ENCODE results near the gene CHPF2. TPM values are rescaled to one million over a fixed set of nuclear protein-coding genes. Genes with fewer than 3 reads are reported as not detected.
A peak's percentile ranks its signal among the peaks of the same experiment; 100 is the strongest.

The CHPF2 gene
- total RNA-seq, 5 donors from 2014 or later (not counting 1 experiment from before 2014, with no cell fraction given) = 34.2 to 66.1 (median 64.1) TPM

- Histone ChIP-seq H3K4me1 (ENCODE audit: control insufficient read depth in 1 of 2, extremely low read depth in 1 of 2, insufficient read depth in 2 of 2, low read length in 2 of 2) (peaks cover 11 to 21% of the 10 kb centered on the region in 2 experiments), H3K36me3 (ENCODE audit: control insufficient read depth in 2 of 2, extremely low read depth in 1 of 2, insufficient read depth in 1 of 2, low read length in 1 of 2) (peaks cover 13 to 62% of the 10 kb centered on the region in 2 donors), H3K27ac (ENCODE audit: low read length) (no peak overlapping the region), H3K9me3 (no peaks in the 10 kb centered on the region), H3K4me3 (ENCODE audit: control insufficient read depth in 1 of 2, extremely low read depth in 1 of 2, low read length in 1 of 2) (no peak overlapping the region), H3K27me3 (replicated peaks in 1 of 2; ENCODE audit: control insufficient read depth in 2 of 2, extremely low read depth in 1 of 2, insufficient read depth in 2 of 2, low read length in 1 of 2) (no peaks in the 10 kb centered on the region)
- H3K36me3 Mint-ChIP-seq = peaks cover 53% of the 10 kb centered on the region
- no peak overlapping the region for H3K27ac Mint-ChIP-seq
- ChIA-PET POLR2A (no interaction called here), CTCF (no interaction called here)
- no peaks in the 10 kb centered on the region for H3K9me3 Mint-ChIP-seq
- peaks cover 39 to 45% (median 44%) of the 10 kb centered on the region in 3 donors for H3K4me1 Mint-ChIP-seq
- 100% methylated on average over 7 of the region's 14 CpGs for WGBS (ENCODE audit: insufficient coverage)
- DNase-seq (no peak), ATAC-seq (replicated peaks in 1 of 4) (no peak)
- H3K4me3 Mint-ChIP-seq = no peak overlapping the region
- H3K27me3 Mint-ChIP-seq = no peaks in the 10 kb centered on the region
Measured at GRCh38 chr7:151223728-151224127, 8.6 kb upstream of the CHPF2 start.

GRCh38 chr7:151225948-151226510, 6.3 kb upstream of the CHPF2 start:
- Mint-ChIP-seq H3K36me3 (peaks cover 38% of the 10 kb centered on the region), H3K4me3 (peak overlapping the region; percentile 94 to 99 (median 97)), H3K4me1 (peaks cover 39 to 45% (median 42%) of the 10 kb centered on the region in 3 donors), H3K27ac (peak overlapping the region in 1 of 2 donors; percentile 96), H3K9me3 (no peaks in the 10 kb centered on the region), H3K27me3 (no peaks in the 10 kb centered on the region)
- Histone ChIP-seq H3K9me3 (no peaks in the 10 kb centered on the region), H3K27ac (ENCODE audit: low read length) (no peak overlapping the region), H3K4me3 (ENCODE audit: control insufficient read depth in 1 of 2, extremely low read depth in 1 of 2, low read length in 1 of 2) (peak overlapping the region; percentile 85 to 87), H3K4me1 (ENCODE audit: control insufficient read depth in 1 of 2, extremely low read depth in 1 of 2, insufficient read depth in 2 of 2, low read length in 2 of 2) (peaks cover 11 to 21% of the 10 kb centered on the region in 2 experiments), H3K36me3 (ENCODE audit: control insufficient read depth in 2 of 2, extremely low read depth in 1 of 2, insufficient read depth in 1 of 2, low read length in 1 of 2) (peaks cover 0 to 40% of the 10 kb centered on the region in 2 donors), H3K27me3 (replicated peaks in 1 of 2; ENCODE audit: control insufficient read depth in 2 of 2, extremely low read depth in 1 of 2, insufficient read depth in 2 of 2, low read length in 1 of 2) (no peaks in the 10 kb centered on the region)
- DNase-seq (no peak), ATAC-seq (replicated peaks in 1 of 4) (no peak)
- 69% methylated on average over 5 of the region's 8 CpGs for WGBS (ENCODE audit: insufficient coverage)
- ChIA-PET POLR2A (interaction anchor here in 1 of 2 donors (1.2 kb wide), 1 partner anchor 9 kb away, joined by 3 read pairs; no protein-coding TSS in a partner anchor), CTCF (interaction anchor here in 1 of 2 donors (1.8 to 3.2 kb wide), 3 partner anchors 11 to 19 kb away, joined by 3 to 51 read pairs (median 11); no protein-coding TSS in a partner anchor)

- peak overlapping the region; percentile 85 to 87 for H3K4me3 ChIP-seq (ENCODE audit: control insufficient read depth in 1 of 2, extremely low read depth in 1 of 2, low read length in 1 of 2)
- H3K27me3 ChIP-seq (replicated peaks in 1 of 2; ENCODE audit: control insufficient read depth in 2 of 2, extremely low read depth in 1 of 2, insufficient read depth in 2 of 2, low read length in 1 of 2) = no peaks in the 10 kb centered on the region
- ATAC-seq (replicated peaks in 1 of 4) (no peak), DNase-seq (no peak)
- 2% methylated on average over 15 of the region's 15 CpGs for WGBS (ENCODE audit: insufficient coverage)
- Mint-ChIP-seq H3K9me3 (no peaks in the 10 kb centered on the region), H3K27ac (peak overlapping the region; percentile 93 to 96), H3K4me3 (peak overlapping the region; percentile 94 to 99 (median 97)), H3K27me3 (no peaks in the 10 kb centered on the region), H3K4me1 (peaks cover 44 to 47% (median 46%) of the 10 kb centered on the region in 3 donors), H3K36me3 (peaks cover 36% of the 10 kb centered on the region)
- H3K9me3 ChIP-seq = no peaks in the 10 kb centered on the region
- peaks cover 0 to 38% of the 10 kb centered on the region in 2 donors for H3K36me3 ChIP-seq (ENCODE audit: control insufficient read depth in 2 of 2, extremely low read depth in 1 of 2, insufficient read depth in 1 of 2, low read length in 1 of 2)
- CTCF ChIA-PET = interaction anchor here (1.2 to 3.2 kb wide), 5 partner anchors 17 to 56 kb away, joined by 3 to 51 read pairs (median 11); no protein-coding TSS in a partner anchor
- POLR2A ChIA-PET = interaction anchor here (0.6 to 1.3 kb wide), 5 partner anchors 9 to 127 kb away, joined by 3 to 5 read pairs (median 4); no protein-coding TSS in a partner anchor
- peaks cover 11 to 22% of the 10 kb centered on the region in 2 experiments for H3K4me1 ChIP-seq (ENCODE audit: control insufficient read depth in 1 of 2, extremely low read depth in 1 of 2, insufficient read depth in 2 of 2, low read length in 2 of 2)
- H3K27ac ChIP-seq (ENCODE audit: low read length) = peak overlapping the region; percentile 35
Measured at GRCh38 chr7:151226560-151226874, 5.8 kb upstream of the CHPF2 start.

GRCh38 chr7:151226875-151227782, 5.2 kb upstream of the CHPF2 start, which contains the start of gene ABCF2:
Gene ABCF2 (minus strand): TSS chr7:151227205. CDS start chr7:151226458, 747 bp downstream.
- ChIA-PET POLR2A (interaction anchor here (0.6 to 1.3 kb wide), 9 partner anchors 12 to 1642 kb away, joined by 3 to 6 read pairs (median 3); no protein-coding TSS in a partner anchor), CTCF (interaction anchor here (0.6 to 3.2 kb wide), 9 partner anchors 17 to 1765 kb away, joined by 3 to 51 read pairs (median 3); partner anchors contain the start of gene ABCB8 (in 1 of the 2))
- WGBS (ENCODE audit: insufficient coverage) = 0% methylated on average over 50 of the region's 68 CpGs
- Mint-ChIP-seq H3K9me3 (no peaks in the 10 kb centered on the region), H3K27me3 (no peaks in the 10 kb centered on the region), H3K27ac (peak within 1 kb of the TSS; percentile 93 to 96), H3K36me3 (peaks cover 32% of the 10 kb centered on the region), H3K4me1 (peaks cover 50 to 53% (median 52%) of the 10 kb centered on the region in 3 donors), H3K4me3 (peak within 1 kb of the TSS; percentile 94 to 99 (median 97))
- peak; percentile 99 for ATAC-seq (replicated peaks in 1 of 4)
- H3K27me3 ChIP-seq (replicated peaks in 1 of 2; ENCODE audit: control insufficient read depth in 2 of 2, extremely low read depth in 1 of 2, insufficient read depth in 2 of 2, low read length in 1 of 2) = no peaks in the 10 kb centered on the region
- H3K4me3 ChIP-seq (ENCODE audit: control insufficient read depth in 1 of 2, extremely low read depth in 1 of 2, low read length in 1 of 2) = peak within 1 kb of the TSS; percentile 85 to 87
- peak within 1 kb of the TSS; percentile 66 for H3K27ac ChIP-seq (ENCODE audit: low read length)
- DNase-seq = peak; percentile 95 to 99 (median 97)
- H3K9me3 ChIP-seq = no peaks in the 10 kb centered on the region
- peaks cover 15 to 29% of the 10 kb centered on the region in 2 experiments for H3K4me1 ChIP-seq (ENCODE audit: control insufficient read depth in 1 of 2, extremely low read depth in 1 of 2, insufficient read depth in 2 of 2, low read length in 2 of 2)
- H3K36me3 ChIP-seq (ENCODE audit: control insufficient read depth in 2 of 2, extremely low read depth in 1 of 2, insufficient read depth in 1 of 2, low read length in 1 of 2) = peaks cover 0 to 34% of the 10 kb centered on the region in 2 donors

GRCh38 chr7:151228024-151228866, 4.0 kb upstream of the CHPF2 start:
- H3K9me3 ChIP-seq = no peaks in the 10 kb centered on the region
- H3K4me3 ChIP-seq (ENCODE audit: control insufficient read depth in 1 of 2, extremely low read depth in 1 of 2, low read length in 1 of 2) = peak overlapping the region; percentile 85 to 87
- WGBS (ENCODE audit: insufficient coverage) = 73% methylated on average over 5 of the region's 10 CpGs
- peak overlapping the region; percentile 66 for H3K27ac ChIP-seq (ENCODE audit: low read length)
- H3K4me1 Mint-ChIP-seq = peaks cover 55 to 59% (median 57%) of the 10 kb centered on the region in 3 donors
- no peaks in the 10 kb centered on the region for H3K9me3 Mint-ChIP-seq
- no peaks in the 10 kb centered on the region for H3K27me3 ChIP-seq (replicated peaks in 1 of 2; ENCODE audit: control insufficient read depth in 2 of 2, extremely low read depth in 1 of 2, insufficient read depth in 2 of 2, low read length in 1 of 2)
- peak overlapping the region; percentile 94 to 99 (median 97) for H3K4me3 Mint-ChIP-seq
- H3K27me3 Mint-ChIP-seq = no peaks in the 10 kb centered on the region
- peaks cover 23% of the 10 kb centered on the region for H3K36me3 Mint-ChIP-seq
- CTCF ChIA-PET = interaction anchor here (0.6 to 3.2 kb wide), 4 partner anchors 15 to 1766 kb away, joined by 3 to 51 read pairs (median 8); no protein-coding TSS in a partner anchor
- H3K4me1 ChIP-seq (ENCODE audit: control insufficient read depth in 1 of 2, extremely low read depth in 1 of 2, insufficient read depth in 2 of 2, low read length in 2 of 2) = peaks cover 17 to 34% of the 10 kb centered on the region in 2 experiments
- ATAC-seq (replicated peaks in 1 of 4) = no peak
- no peak for DNase-seq
- POLR2A ChIA-PET = interaction anchor here (0.6 to 1.3 kb wide), 4 partner anchors 15 to 1533 kb away, joined by 3 to 6 read pairs (median 4); no protein-coding TSS in a partner anchor
- H3K27ac Mint-ChIP-seq = peak overlapping the region; percentile 93 to 96
- H3K36me3 ChIP-seq (ENCODE audit: control insufficient read depth in 2 of 2, extremely low read depth in 1 of 2, insufficient read depth in 1 of 2, low read length in 1 of 2) = peaks cover 0 to 22% of the 10 kb centered on the region in 2 donors

All from T-cell (primary cell).